GM23248 (cell line): ENCODE results near the gene EFCAB6. TPM values are rescaled to one million over a fixed set of nuclear protein-coding genes. Genes with fewer than 3 reads are reported as not detected.

Source experiments
- DNase-seq: peaks from one replicate; pipeline ENCODE4 v3.0.0-alpha.2; 2015
- H2AFZ ChIP-seq: fragments of 200-600 bp; sonication (generic); 2 replicates; pipeline ENCODE4 v1.6.1; 2016; ENCODE audit warnings: antibody characterized with exemption
- H3F3A ChIP-seq: fragments of 200-600 bp; sonication (generic); 2 replicates; pipeline ENCODE4 v1.6.1; 2016; ENCODE audit warnings: mild to moderate bottlenecking, antibody characterized with exemption, mixed run types; ENCODE audit not compliant: insufficient read depth
- H3K27ac ChIP-seq: fragments of 200-600 bp; sonication (generic); 2 replicates; pipeline ENCODE4 v1.5.1; 2016; ENCODE audit warnings: mild to moderate bottlenecking
- H3K27me3 ChIP-seq: fragments of 200-600 bp; sonication (generic); replicated peaks from 2 replicates; pipeline ENCODE4 v1.6.1; 2016; ENCODE audit warnings: mild to moderate bottlenecking; ENCODE audit not compliant: insufficient read depth
- H3K36me3 ChIP-seq: fragments of 200-600 bp; sonication (generic); 2 replicates; pipeline ENCODE4 v1.6.1; 2016; ENCODE audit warnings: low read depth, mild to moderate bottlenecking
- H3K4me1 ChIP-seq: fragments of 200-600 bp; sonication (generic); 2 replicates; pipeline ENCODE4 v1.6.1; 2016; ENCODE audit warnings: mild to moderate bottlenecking; ENCODE audit not compliant: insufficient read depth
- H3K4me2 ChIP-seq: fragments of 200-600 bp; sonication (generic); one replicate; pipeline ENCODE4 v1.6.1; 2016; ENCODE audit warnings: mild to moderate bottlenecking; ENCODE audit not compliant: unreplicated experiment
- H3K4me3 ChIP-seq: fragments of 200-600 bp; sonication (generic); 2 replicates; pipeline ENCODE4 v1.5.1; 2016; ENCODE audit warnings: mild to moderate bottlenecking
- H3K79me2 ChIP-seq: fragments of 200-600 bp; sonication (generic); 2 replicates; pipeline ENCODE4 v1.6.1; 2016; ENCODE audit warnings: mild to moderate bottlenecking; ENCODE audit not compliant: insufficient read depth
- H3K9ac ChIP-seq: fragments of 200-600 bp; sonication (generic); 2 replicates; pipeline ENCODE4 v1.6.1; 2016; ENCODE audit warnings: mild to moderate bottlenecking
- H3K9me2 ChIP-seq: fragments of 200-600 bp; sonication (generic); 2 replicates; pipeline ENCODE4 v1.6.1; 2016; ENCODE audit warnings: mixed run types, mild to moderate bottlenecking, moderate library complexity; ENCODE audit not compliant: insufficient read depth
- H3K9me3 ChIP-seq: fragments of 200-600 bp; sonication (generic); one replicate; pipeline ENCODE4 v1.6.1; 2017; ENCODE audit warnings: low read depth
- H4K20me1 ChIP-seq: fragments of 200-600 bp; sonication (generic); 2 replicates; pipeline ENCODE4 v1.6.0; 2016; ENCODE audit not compliant: insufficient read depth
- EZH2 ChIP-seq: fragments of 200-600 bp; sonication (generic); IDR thresholded peaks from 2 replicates; pipeline ENCODE4 v1.6.1; 2018; ENCODE audit warnings: antibody characterized with exemption, mild to moderate bottlenecking; ENCODE audit not compliant: insufficient read depth, poor library complexity, severe bottlenecking
- EZH2phosphoT487 ChIP-seq: fragments of 200-600 bp; sonication (generic); IDR thresholded peaks from 2 replicates; pipeline ENCODE4 v1.6.1; 2018; ENCODE audit warnings: antibody characterized with exemption, moderate library complexity, mild to moderate bottlenecking, low read depth; ENCODE audit not compliant: insufficient read depth
- WGBS, 2 experiments: methylation state at CpG; one replicate each; pipeline ENCODE4 v1.1.6; 2015 to 2017; ENCODE audit warnings: low lambda C conversion rate in 2 of 2, low coverage in 1 of 2; ENCODE audit errors: missing lambda C conversion rate in 2 of 2; 5-methylcytosine and 5-hydroxymethylcytosine counted together
- in situ Hi-C: fragments of 300-500 bp; cut with MboI; formaldehyde crosslinking; loops from 2 replicates; pipeline ENCODE4 v1.15.0; 2020
- polyA plus RNA-seq: library from polyadenylated mRNA; unstranded; fragments of >200 nt; fragmentation: Nextera tagmentation; extraction: Ambion mirVana; gene quantifications from 2 replicates; pipeline ENCODE4 v1.2.1, GENCODE V29; 2016
- total RNA-seq: library from RNA; depleted of rRNA; stranded (reverse); fragments of >200 nt; shearing (Covaris generic); gene quantifications from 2 replicates; pipeline ENCODE4 v1.2.3, GENCODE V29; 2014

The EFCAB6 gene
- total and polyA plus RNA-seq, 2 experiments from 2014 or later: 1.5 to 2.1 TPM

- in situ Hi-C loops: loop anchor here (10.0 kb wide), 1 partner anchor 398 kb away; no protein-coding TSS in a partner anchor
These were observed 19.2 kb downstream of the EFCAB6 start for GRCh38 chr22:43792905-43793304.

GRCh38 chr22:43789452-43789851 is 22.7 kb downstream of the EFCAB6 start:
- Histone ChIP-seq H3K27me3 (no peaks in the 10 kb centered on the region), H2AFZ (no peak overlapping the region), H3K27ac (peak overlapping the region; percentile 78), H3K79me2 (no peaks in the 10 kb centered on the region), H3F3A (peaks cover 17% of the 10 kb centered on the region), H3K9me2 (no peaks in the 10 kb centered on the region), H3K9me3 (no peaks in the 10 kb centered on the region), H3K36me3 (no peaks in the 10 kb centered on the region), H3K4me3 (no peak overlapping the region), H3K9ac (peak overlapping the region; percentile 37; the same call in 1 of the 2 replicates), H4K20me1 (no peaks in the 10 kb centered on the region), H3K4me2 (peak overlapping the region; percentile 46), H3K4me1 (peaks cover 17% of the 10 kb centered on the region)
- no peak for TF ChIP-seq EZH2
- TF ChIP-seq EZH2phosphoT487: no peak
- in situ Hi-C loops: no loop called here
- 0 to 1% methylated on average over 7 of the region's 7 CpGs for WGBS, 2 experiments
- peak; percentile 99 for DNase-seq

More at GRCh38 chr22:43792905-43793304, 19.2 kb downstream of the EFCAB6 start:
- no peaks in the 10 kb centered on the region for H3K9me3 ChIP-seq
- no peak overlapping the region for H3K27ac ChIP-seq
- no peak overlapping the region for H3K4me2 ChIP-seq
- H3K9me2 ChIP-seq: no peaks in the 10 kb centered on the region
- H3K4me1 ChIP-seq: peaks cover 17% of the 10 kb centered on the region
- H3F3A ChIP-seq: peaks cover 17% of the 10 kb centered on the region
- H4K20me1 ChIP-seq: no peaks in the 10 kb centered on the region
- H3K27me3 ChIP-seq: no peaks in the 10 kb centered on the region
- no peak for TF ChIP-seq EZH2phosphoT487
- no peaks in the 10 kb centered on the region for H3K36me3 ChIP-seq
- H2AFZ ChIP-seq: no peak overlapping the region
- WGBS, 2 experiments: 76 to 83% methylated on average over 5 of the region's 5 CpGs
- no peaks in the 10 kb centered on the region for H3K79me2 ChIP-seq
- H3K9ac ChIP-seq: no peak overlapping the region
- H3K4me3 ChIP-seq: no peak overlapping the region
- no peak for DNase-seq

GRCh38 chr22:43783777-43784176 is 28.3 kb downstream of the EFCAB6 start:
- Histone ChIP-seq H3K79me2 (no peaks in the 10 kb centered on the region), H3K9ac (no peak overlapping the region), H3K4me1 (peaks cover 17% of the 10 kb centered on the region), H3K4me3 (no peak overlapping the region), H4K20me1 (no peaks in the 10 kb centered on the region), H3F3A (peaks cover 15% of the 10 kb centered on the region), H3K27me3 (no peaks in the 10 kb centered on the region), H3K9me2 (no peaks in the 10 kb centered on the region), H3K9me3 (no peaks in the 10 kb centered on the region), H3K36me3 (no peaks in the 10 kb centered on the region), H3K4me2 (no peak overlapping the region), H3K27ac (no peak overlapping the region), H2AFZ (no peak overlapping the region)
- peak; percentile 14 for DNase-seq
- no peak for TF ChIP-seq EZH2
- no peak for TF ChIP-seq EZH2phosphoT487
- WGBS, 2 experiments: 91 to 98% methylated on average over 2 of the region's 2 CpGs
- in situ Hi-C loops: no loop called here

DNA sequence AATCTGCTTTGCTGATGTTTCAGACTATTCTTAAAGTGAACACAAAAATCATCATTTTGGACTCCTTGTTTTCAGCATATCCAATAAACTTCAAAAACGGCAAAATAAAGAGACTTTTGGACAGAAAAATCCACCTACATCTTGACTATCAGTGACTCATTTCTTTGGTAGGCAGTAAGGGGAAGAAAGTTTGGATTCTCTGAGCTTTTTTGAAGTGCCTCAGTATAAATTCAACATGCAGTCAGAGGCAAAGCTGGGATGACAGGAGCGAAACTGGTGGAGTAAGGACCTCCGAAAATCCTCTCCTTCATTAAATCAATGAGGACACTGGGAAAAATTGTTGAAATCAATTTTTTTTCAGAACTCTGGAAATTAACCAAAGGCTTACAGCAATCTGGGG is 29.7 kb downstream of the EFCAB6 start:
- Histone ChIP-seq H3K79me2 (no peaks in the 10 kb centered on the region), H3K27me3 (no peaks in the 10 kb centered on the region), H3K4me2 (peak overlapping the region; percentile 46), H3F3A (peaks cover 16% of the 10 kb centered on the region; the same call in 1 of the 2 replicates), H3K9me2 (no peaks in the 10 kb centered on the region), H2AFZ (peak overlapping the region; percentile 44), H3K9ac (no peak overlapping the region), H4K20me1 (no peaks in the 10 kb centered on the region), H3K36me3 (no peaks in the 10 kb centered on the region), H3K9me3 (no peaks in the 10 kb centered on the region), H3K4me1 (peaks cover 21% of the 10 kb centered on the region), H3K4me3 (0 out of 2 replicates have a peak overlapping the region, but pooled peaks have one; percentile 1), H3K27ac (no peak overlapping the region)
- 49 to 52% methylated on average over 3 of the region's 3 CpGs for WGBS, 2 experiments
- in situ Hi-C loops: no loop called here
- DNase-seq: peak; percentile 43
- TF ChIP-seq EZH2phosphoT487 (no peak), EZH2 (no peak)

DNA sequence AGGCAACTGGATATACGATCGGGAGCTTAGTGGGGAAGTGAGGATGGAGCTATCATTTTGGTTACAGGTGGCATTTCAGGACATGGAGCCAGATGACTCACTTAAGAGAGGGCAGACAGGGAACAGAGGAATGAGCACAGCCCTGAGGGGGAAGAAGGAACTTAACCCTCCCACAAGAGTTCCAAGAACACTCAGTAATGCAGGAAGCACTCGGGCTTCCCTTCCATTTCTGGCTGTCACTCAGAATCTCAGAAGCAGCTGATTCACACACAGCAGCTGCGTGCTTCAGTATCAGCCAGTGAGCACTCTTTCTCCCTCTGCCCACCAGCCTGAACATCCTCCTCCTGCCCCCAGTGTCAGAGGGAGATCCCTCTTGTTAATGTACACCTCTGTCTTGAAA is 34.8 kb downstream of the EFCAB6 start:
- in situ Hi-C loops: no loop called here
- no peak overlapping the region for H3K27ac ChIP-seq
- H3K9me3 ChIP-seq: no peaks in the 10 kb centered on the region
- no peaks in the 10 kb centered on the region for H3K79me2 ChIP-seq
- H3K9me2 ChIP-seq: no peaks in the 10 kb centered on the region
- DNase-seq: peak; percentile 77
- H3F3A ChIP-seq: peaks cover 8% of the 10 kb centered on the region; the same call in 1 of the 2 replicates
- WGBS, 2 experiments: 43 to 52% methylated on average over 4 of the region's 4 CpGs
- no peak overlapping the region for H3K9ac ChIP-seq
- no peak overlapping the region for H2AFZ ChIP-seq
- H4K20me1 ChIP-seq: no peaks in the 10 kb centered on the region
- no peak for TF ChIP-seq EZH2
- TF ChIP-seq EZH2phosphoT487: no peak
- H3K27me3 ChIP-seq: no peaks in the 10 kb centered on the region
- H3K4me1 ChIP-seq: peaks cover 17% of the 10 kb centered on the region
- no peaks in the 10 kb centered on the region for H3K36me3 ChIP-seq
- H3K4me3 ChIP-seq: no peak overlapping the region
- peak overlapping the region; percentile 44 for H3K4me2 ChIP-seq
